ENCODE results near the gene DYDC2.

DNA sequence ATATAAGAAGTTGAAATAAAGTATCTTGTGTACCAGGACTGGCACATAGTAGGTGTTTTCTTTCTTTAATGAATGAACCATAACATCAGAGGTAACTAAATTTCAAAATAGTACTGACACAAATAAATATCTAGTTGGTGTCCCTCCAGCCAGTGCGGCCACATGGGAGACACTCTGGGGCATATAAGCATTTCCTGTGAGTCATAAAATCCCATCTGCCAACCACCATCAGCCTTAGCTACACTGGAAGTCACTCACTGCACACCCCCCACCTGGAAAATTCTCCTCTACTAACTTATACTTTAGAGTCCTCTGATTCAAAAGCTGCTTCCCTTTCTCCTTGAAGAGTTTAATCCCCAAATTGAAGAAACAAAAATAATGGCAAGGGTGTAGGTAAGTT is 32.5 kb upstream of the DYDC2 start:
- TF ChIP-seq CTCF (IDR thresholded peaks at IDR 0.05), result no peak
- TF ChIP-seq POLR2A (IDR thresholded peaks at IDR 0.05), result no peak
